K562 (cell line): Measurements from ENCODE around the gene MXI1. TPM values are rescaled to one million over a fixed set of nuclear protein-coding genes. Genes with fewer than 3 reads are reported as not detected.
A peak's percentile ranks its signal among the peaks of the same experiment; 100 is the strongest.

Experiments
- ATF1 ChIP-seq, 2 experiments: fragments of 450-650 bp in 1 of 2; IDR thresholded peaks; 2 replicates each; pipeline ENCODE4 v1.6.1; 2016; ENCODE audit warnings: missing compliant biosample characterization in 1 of 2, missing genetic modification characterization in 1 of 2
- CBFA2T3 ChIP-seq: fragments of 450-650 bp; IDR thresholded peaks from 2 replicates; pipeline ENCODE4 v1.6.1; 2017
- CBX2 ChIP-seq: fragments of 200-600 bp; sonication (generic); IDR thresholded peaks from one replicate; pipeline ENCODE4 v1.6.1; 2012; ENCODE audit warnings: mild to moderate bottlenecking, low read length, inconsistent platforms; ENCODE audit not compliant: insufficient read depth, poor library complexity, severe bottlenecking
- CREB3L1 ChIP-seq: fragments of 450-650 bp; IDR thresholded peaks from 2 replicates; pipeline ENCODE4 v1.6.1; 2014; ENCODE audit warnings: low read depth, mild to moderate bottlenecking, moderate library complexity, borderline replicate concordance
- EGR1 ChIP-seq: fragments of 450-650 bp; conservative IDR thresholded peaks from 2 replicates; pipeline ENCODE4 v1.6.1; 2017; ENCODE audit warnings: mild to moderate bottlenecking
- FOXP1 ChIP-seq: sonication (generic); formaldehyde crosslinking; IDR thresholded peaks from 2 replicates; pipeline ENCODE4 v1.8.0; 2022; ENCODE audit warnings: mild to moderate bottlenecking, missing genetic modification reagents
- JUND ChIP-seq, 2 experiments: IDR thresholded peaks; 2 replicates in 1 of 2; 3 replicates in 1 of 2; pipeline ENCODE4 v1.6.1; 2011; ENCODE audit warnings: borderline replicate concordance in 2 of 2, low read depth in 2 of 2, low read length in 2 of 2, improper control_type of control experiment in 1 of 2, missing biosample characterization in 1 of 2, missing genetic modification characterization in 1 of 2, missing genetic modification reagents in 1 of 2
- KLF6 ChIP-seq: fragments of 250-450 bp; sonication (Bioruptor Pico); IDR thresholded peaks from 2 replicates; pipeline ENCODE4 v1.4.0; 2020; ENCODE audit warnings: mild to moderate bottlenecking, moderate library complexity, borderline replicate concordance
- NBN ChIP-seq: fragments of 450-650 bp; IDR thresholded peaks from 2 replicates; pipeline ENCODE4 v1.6.1; 2016; ENCODE audit warnings: low read depth, mild to moderate bottlenecking
- PML ChIP-seq: IDR thresholded peaks from 2 replicates; pipeline ENCODE4 v1.6.1; 2012; ENCODE audit warnings: low read length, inconsistent platforms
- TCF3 ChIP-seq: sonication (generic); formaldehyde crosslinking; IDR thresholded peaks from 2 replicates; pipeline ENCODE4 v1.4.0; 2020; ENCODE audit warnings: mild to moderate bottlenecking, missing genetic modification reagents
- TEAD2 ChIP-seq: fragments of 450-650 bp; IDR thresholded peaks from 2 replicates; pipeline ENCODE4 v1.6.1; 2016; ENCODE audit warnings: missing genetic modification characterization, control low read depth, missing compliant biosample characterization
- THRA ChIP-seq: fragments of 450-650 bp; IDR thresholded peaks from 2 replicates; pipeline ENCODE4 v1.6.1; 2017; ENCODE audit warnings: mild to moderate bottlenecking, moderate library complexity
- ZFP36 ChIP-seq: fragments of 150-350 bp; IDR thresholded peaks from 2 replicates; pipeline ENCODE4 v1.6.1; 2018; ENCODE audit warnings: low read length, low read depth; ENCODE audit not compliant: partially characterized antibody
- ZNF134 ChIP-seq: fragments of 250-450 bp; sonication (Bioruptor Pico); conservative IDR thresholded peaks from 2 replicates; pipeline ENCODE4 v1.4.0; 2020
- ZNF324 ChIP-seq: fragments of 250-450 bp; sonication (Bioruptor Pico); IDR thresholded peaks from 2 replicates; pipeline ENCODE4 v1.4.0; 2020; ENCODE audit warnings: mild to moderate bottlenecking
- polyA plus RNA-seq, 8 experiments: library from polyadenylated mRNA; depleted of rRNA in 4 of 8; stranded (reverse) in 5 of 8; unstranded in 3 of 8; fragments of >200 nt; fragmentation: Nextera tagmentation in 2 of 8; fragmentation: Illumina TruSeq in 1 of 8; extraction: Ambion mirVana in 2 of 8; extraction: Trizol in 1 of 8; gene quantifications; 2 replicates each; pipeline versions ENCODE4 v1.2.1 to v1.2.3, GENCODE V29; 2011 to 2014; ENCODE audit warnings: inconsistent platforms in 1 of 8, missing spikeins in 1 of 8
- total RNA-seq, 7 experiments: library from RNA; depleted of rRNA in 6 of 7; stranded (reverse); fragments of >200 nt in 6 of 7; fragmentation: Illumina TruSeq in 2 of 7; extraction: Trizol in 2 of 7; gene quantifications; 2 replicates each; pipeline versions ENCODE4 v1.2.1 to v1.2.3, GENCODE V29; 2011 to 2021; ENCODE audit warnings: low replicate concordance in 1 of 7
- TF ChIP-seq, protein P1 (sequence below): fragments of 450-650 bp; IDR thresholded peaks from 2 replicates; pipeline ENCODE4 v1.6.1; 2016; ENCODE audit warnings: low read depth

The MXI1 gene
- total and polyA plus RNA-seq, 9 of the 15 experiments (the other 6 are each of a cell fraction or from before 2014, with no cell fraction given) = 9.1 to 23.7 (median 14.8) TPM

DNA sequence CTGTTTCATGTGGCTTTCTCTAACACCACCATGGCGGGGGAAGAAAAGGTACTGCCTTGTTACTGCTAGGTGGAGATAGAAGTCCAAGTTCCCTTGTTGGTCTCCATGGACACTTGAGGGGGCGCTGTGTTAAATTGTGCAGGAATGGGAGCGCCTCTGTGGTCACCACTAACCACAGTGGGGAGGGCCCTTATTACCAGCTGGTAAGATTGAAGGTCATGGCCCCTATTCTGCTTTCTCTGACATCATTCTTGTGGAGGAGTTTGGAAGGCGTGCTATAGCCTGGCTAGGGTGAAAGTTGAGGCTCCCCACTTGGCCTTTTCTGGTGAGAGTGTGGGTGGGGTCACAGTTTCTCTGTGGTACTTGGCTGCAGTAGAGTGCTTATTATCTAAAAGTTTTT, 14.9 kb upstream of the MXI1 start (continued):
- TF ChIP-seq, protein P1, sequence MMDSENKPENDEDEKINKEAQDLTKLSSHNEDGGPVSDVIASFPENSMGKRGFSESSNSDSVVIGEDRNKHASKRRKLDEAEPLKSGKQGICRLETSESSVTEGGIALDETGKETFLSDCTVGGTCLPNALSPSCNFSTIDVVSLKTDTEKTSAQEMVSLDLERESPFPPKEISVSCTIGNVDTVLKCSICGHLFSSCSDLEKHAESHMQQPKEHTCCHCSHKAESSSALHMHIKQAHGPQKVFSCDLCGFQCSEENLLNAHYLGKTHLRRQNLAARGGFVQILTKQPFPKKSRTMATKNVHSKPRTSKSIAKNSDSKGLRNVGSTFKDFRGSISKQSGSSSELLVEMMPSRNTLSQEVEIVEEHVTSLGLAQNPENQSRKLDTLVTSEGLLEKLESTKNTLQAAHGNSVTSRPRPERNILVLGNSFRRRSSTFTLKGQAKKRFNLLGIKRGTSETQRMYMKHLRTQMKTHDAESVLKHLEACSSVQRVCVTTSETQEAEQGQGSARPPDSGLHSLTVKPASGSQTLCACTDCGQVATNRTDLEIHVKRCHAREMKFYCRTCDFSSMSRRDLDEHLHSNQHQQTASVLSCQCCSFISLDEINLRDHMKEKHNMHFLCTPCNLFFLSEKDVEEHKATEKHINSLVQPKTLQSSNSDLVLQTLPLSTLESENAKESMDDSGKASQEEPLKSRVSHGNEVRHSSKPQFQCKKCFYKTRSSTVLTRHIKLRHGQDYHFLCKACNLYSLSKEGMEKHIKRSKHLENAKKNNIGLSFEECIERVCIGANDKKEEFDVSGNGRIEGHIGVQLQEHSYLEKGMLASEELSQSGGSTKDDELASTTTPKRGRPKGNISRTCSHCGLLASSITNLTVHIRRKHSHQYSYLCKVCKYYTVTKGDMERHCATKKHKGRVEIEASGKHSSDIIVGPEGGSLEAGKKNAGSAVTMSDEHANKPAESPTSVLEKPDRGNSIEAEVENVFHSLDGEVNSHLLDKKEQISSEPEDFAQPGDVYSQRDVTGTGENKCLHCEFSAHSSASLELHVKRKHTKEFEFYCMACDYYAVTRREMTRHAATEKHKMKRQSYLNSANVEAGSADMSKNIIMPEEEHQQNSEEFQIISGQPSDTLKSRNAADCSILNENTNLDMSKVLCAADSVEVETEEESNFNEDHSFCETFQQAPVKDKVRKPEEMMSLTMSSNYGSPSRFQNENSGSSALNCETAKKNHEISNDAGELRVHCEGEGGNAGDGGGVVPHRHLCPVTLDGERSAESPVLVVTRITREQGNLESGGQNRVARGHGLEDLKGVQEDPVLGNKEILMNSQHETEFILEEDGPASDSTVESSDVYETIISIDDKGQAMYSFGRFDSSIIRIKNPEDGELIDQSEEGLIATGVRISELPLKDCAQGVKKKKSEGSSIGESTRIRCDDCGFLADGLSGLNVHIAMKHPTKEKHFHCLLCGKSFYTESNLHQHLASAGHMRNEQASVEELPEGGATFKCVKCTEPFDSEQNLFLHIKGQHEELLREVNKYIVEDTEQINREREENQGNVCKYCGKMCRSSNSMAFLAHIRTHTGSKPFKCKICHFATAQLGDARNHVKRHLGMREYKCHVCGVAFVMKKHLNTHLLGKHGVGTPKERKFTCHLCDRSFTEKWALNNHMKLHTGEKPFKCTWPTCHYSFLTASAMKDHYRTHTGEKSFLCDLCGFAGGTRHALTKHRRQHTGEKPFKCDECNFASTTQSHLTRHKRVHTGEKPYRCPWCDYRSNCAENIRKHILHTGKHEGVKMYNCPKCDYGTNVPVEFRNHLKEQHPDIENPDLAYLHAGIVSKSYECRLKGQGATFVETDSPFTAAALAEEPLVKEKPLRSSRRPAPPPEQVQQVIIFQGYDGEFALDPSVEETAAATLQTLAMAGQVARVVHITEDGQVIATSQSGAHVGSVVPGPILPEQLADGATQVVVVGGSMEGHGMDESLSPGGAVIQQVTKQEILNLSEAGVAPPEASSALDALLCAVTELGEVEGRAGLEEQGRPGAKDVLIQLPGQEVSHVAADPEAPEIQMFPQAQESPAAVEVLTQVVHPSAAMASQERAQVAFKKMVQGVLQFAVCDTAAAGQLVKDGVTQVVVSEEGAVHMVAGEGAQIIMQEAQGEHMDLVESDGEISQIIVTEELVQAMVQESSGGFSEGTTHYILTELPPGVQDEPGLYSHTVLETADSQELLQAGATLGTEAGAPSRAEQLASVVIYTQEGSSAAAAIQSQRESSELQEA = no peak
- TF ChIP-seq ZNF324 (no peak), ATF1 (CRISPR knock-in tag; IDR thresholded peaks at IDR 0.05) (no peak), ATF1 (tag; IDR thresholded peaks at IDR 0.05) (0 out of 2 replicates have a peak, but pooled peaks have one; percentile 16), NBN (no peak), PML (no peak), CREB3L1 (no peak), TCF3 (CRISPR knock-in tag) (peak; percentile 47), TEAD2 (tag) (no peak), KLF6 (CRISPR knock-in tag) (no peak), THRA (no peak), EGR1 (peak; percentile 46; the same call in 1 of the 2 replicates), FOXP1 (CRISPR knock-in tag) (no peak), CBFA2T3 (peak; percentile 51), JUND (IDR thresholded peaks at IDR 0.05; ENCODE audit: borderline replicate concordance, low read depth, low read length) (peak; percentile 58; the same call in 1 of the 2 replicates), JUND (tag; IDR thresholded peaks at IDR 0.05; ENCODE audit: borderline replicate concordance, low read depth, low read length) (peak; percentile 66; the same call in 1 of the 3 replicates), ZFP36 (no peak), ZNF134 (CRISPR knock-in tag) (no peak), CBX2 (no peak)
